Measurements from ENCODE around the gene FADS3. TPM values are rescaled to one million over a fixed set of nuclear protein-coding genes. Genes with fewer than 3 reads are reported as not detected.

The FADS3 gene
- total and polyA plus RNA-seq, 2 donors (not counting 1 experiment from before 2014, with no cell fraction given) = 79.9 to 224 TPM

DNA sequence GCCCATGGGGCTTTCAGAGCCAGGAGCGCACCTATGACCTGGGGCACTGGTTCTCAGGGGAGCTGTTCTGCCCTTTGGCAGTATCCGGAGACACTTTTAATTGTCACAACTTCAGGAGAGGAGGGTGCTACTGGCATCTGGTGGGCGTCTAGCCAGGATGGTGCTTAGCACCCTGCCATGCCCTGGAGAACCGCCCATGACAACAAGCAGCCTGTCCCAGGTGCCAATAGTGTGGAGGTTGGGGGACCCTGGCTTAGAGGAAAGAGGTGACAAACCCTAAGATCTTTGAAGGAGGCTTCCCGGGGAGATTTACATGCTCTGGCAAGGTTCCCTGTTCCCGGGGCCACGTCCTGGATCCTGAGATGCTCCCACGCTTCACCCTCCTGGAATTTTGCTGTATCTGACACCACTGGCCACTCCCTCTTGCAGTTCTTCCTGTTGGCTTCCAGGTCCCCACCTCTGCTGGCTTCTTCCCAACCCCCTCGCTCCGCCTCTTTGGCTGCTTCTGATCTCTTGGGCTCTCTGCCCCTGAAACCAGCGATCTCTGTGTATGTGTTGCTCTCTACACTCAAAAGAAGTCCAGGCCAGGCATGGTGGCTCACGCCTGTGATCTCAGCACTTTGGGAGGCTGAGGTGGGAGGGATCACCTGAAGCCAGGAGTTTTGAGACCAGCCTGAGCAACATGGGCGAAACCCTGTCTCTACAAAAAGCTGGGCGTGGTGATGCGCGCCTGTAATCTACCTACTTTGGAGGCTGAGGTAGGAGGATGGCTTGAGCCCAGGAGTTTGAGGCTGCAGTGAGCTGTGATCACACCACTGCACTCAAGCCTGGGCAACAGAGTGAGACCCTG lies 31.1 kb downstream of the FADS3 start:
- Histone ChIP-seq H4K20me1 (ENCODE audit: control insufficient read depth, extremely low read depth, insufficient read depth, low read length) (no peaks in the 10 kb centered on the region), H2AFZ (ENCODE audit: low read length) (no peak overlapping the region), H3K4me2 (ENCODE audit: extremely low read depth, insufficient read depth, low read length) (no peak overlapping the region), H3K9me3 (ENCODE audit: control insufficient read depth, insufficient read depth, low read depth, low read length) (no peaks in the 10 kb centered on the region), H3K79me2 (ENCODE audit: control insufficient read depth, insufficient read depth, low read length) (no peaks in the 10 kb centered on the region), H3K4me3 (replicated peaks in 1 of 4; ENCODE audit: control extremely low read depth in 1 of 4, insufficient read depth in 1 of 4, low read depth in 3 of 4, low read length in 4 of 4) (no peak overlapping the region), H3K27me3 (ENCODE audit: control insufficient read depth, insufficient read depth, low read length) (no peaks in the 10 kb centered on the region), H3K4me1 (ENCODE audit: control insufficient read depth, extremely low read depth, insufficient read depth, low read length) (no peaks in the 10 kb centered on the region), H3K36me3 (ENCODE audit: control insufficient read depth, insufficient read depth, low read length) (peaks cover 55% of the 10 kb centered on the region), H3K27ac (ENCODE audit: insufficient read depth, low read length) (no peak overlapping the region), H3K9ac (ENCODE audit: insufficient read depth, low read length) (no peak overlapping the region)
- peak; percentile 21 to 38 for DNase-seq (ENCODE audit: low read depth in 2 of 2)
- no peak for TF ChIP-seq EZH2 (IDR thresholded peaks at IDR 0.05; ENCODE audit: low read length, missing control alignments)
- no peak for TF ChIP-seq CTCF (conservative IDR thresholded peaks at IDR 0.05 in 1 of 2, IDR thresholded peaks at IDR 0.05 in 1 of 2; ENCODE audit: low read depth in 1 of 2, low read length in 2 of 2)

GRCh38 chr11:61855939-61856680 lies 35.2 kb downstream of the FADS3 start:
- no peaks in the 10 kb centered on the region for H3K9me3 ChIP-seq (ENCODE audit: control insufficient read depth, insufficient read depth, low read depth, low read length)
- no peaks in the 10 kb centered on the region for H4K20me1 ChIP-seq (ENCODE audit: control insufficient read depth, extremely low read depth, insufficient read depth, low read length)
- DNase-seq (ENCODE audit: low read depth in 2 of 2) = no peak
- TF ChIP-seq EZH2 (IDR thresholded peaks at IDR 0.05; ENCODE audit: low read length, missing control alignments) = no peak
- no peak for TF ChIP-seq CTCF (conservative IDR thresholded peaks at IDR 0.05 in 1 of 2, IDR thresholded peaks at IDR 0.05 in 1 of 2; ENCODE audit: low read depth in 1 of 2, low read length in 2 of 2)
- H3K4me3 ChIP-seq (replicated peaks in 1 of 4; ENCODE audit: control extremely low read depth in 1 of 4, insufficient read depth in 1 of 4, low read depth in 3 of 4, low read length in 4 of 4) = no peak overlapping the region
- no peak overlapping the region for H2AFZ ChIP-seq (ENCODE audit: low read length)
- no peak overlapping the region for H3K27ac ChIP-seq (ENCODE audit: insufficient read depth, low read length)
- no peak overlapping the region for H3K9ac ChIP-seq (ENCODE audit: insufficient read depth, low read length)
- no peaks in the 10 kb centered on the region for H3K79me2 ChIP-seq (ENCODE audit: control insufficient read depth, insufficient read depth, low read length)
- no peak overlapping the region for H3K4me2 ChIP-seq (ENCODE audit: extremely low read depth, insufficient read depth, low read length)
- H3K27me3 ChIP-seq (ENCODE audit: control insufficient read depth, insufficient read depth, low read length) = no peaks in the 10 kb centered on the region
- peaks cover 58% of the 10 kb centered on the region for H3K36me3 ChIP-seq (ENCODE audit: control insufficient read depth, insufficient read depth, low read length)
- H3K4me1 ChIP-seq (ENCODE audit: control insufficient read depth, extremely low read depth, insufficient read depth, low read length) = no peaks in the 10 kb centered on the region

DNA sequence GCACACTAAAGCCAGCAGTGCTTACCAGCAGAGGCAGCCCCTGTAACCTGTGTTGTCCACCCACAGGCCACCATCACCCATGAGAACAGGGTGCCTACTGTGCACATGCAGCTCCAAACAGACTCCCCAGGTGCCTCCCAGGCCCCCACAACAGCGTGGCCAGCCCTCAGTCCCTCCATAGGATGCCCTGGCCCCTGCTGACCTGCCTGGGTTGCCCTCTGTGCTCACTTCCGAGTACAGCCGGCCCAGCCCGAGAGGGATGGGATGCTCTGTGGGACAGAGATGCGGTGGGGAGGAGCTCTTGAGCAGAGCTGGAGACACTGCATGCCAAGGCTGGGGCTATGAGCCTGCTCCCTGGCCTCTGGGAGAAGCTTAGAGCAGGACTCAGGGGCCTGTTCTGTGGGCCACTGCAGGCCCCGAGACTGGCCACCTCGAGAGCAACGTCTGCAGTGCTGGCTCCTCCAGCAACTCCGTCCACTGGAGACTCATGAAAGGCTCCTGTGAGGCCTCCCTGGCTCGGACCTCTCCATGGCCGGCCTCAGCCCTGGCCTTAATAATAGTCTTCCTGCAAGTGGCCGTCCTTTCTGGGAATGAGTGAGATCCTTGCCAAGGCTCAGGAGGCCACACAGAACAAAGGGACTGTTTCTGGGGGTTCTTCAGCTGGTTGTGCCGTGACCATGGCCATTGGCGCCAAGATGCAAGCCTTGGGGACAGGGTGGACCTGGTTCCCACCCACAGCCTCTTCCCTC lies 36.2 kb downstream of the FADS3 start:
- Histone ChIP-seq H3K36me3 (ENCODE audit: control insufficient read depth, insufficient read depth, low read length) (peaks cover 61% of the 10 kb centered on the region), H2AFZ (ENCODE audit: low read length) (no peak overlapping the region), H3K9me3 (ENCODE audit: control insufficient read depth, insufficient read depth, low read depth, low read length) (no peaks in the 10 kb centered on the region), H3K4me3 (replicated peaks in 1 of 4; ENCODE audit: control extremely low read depth in 1 of 4, insufficient read depth in 1 of 4, low read depth in 3 of 4, low read length in 4 of 4) (no peak overlapping the region), H4K20me1 (ENCODE audit: control insufficient read depth, extremely low read depth, insufficient read depth, low read length) (no peaks in the 10 kb centered on the region), H3K27me3 (ENCODE audit: control insufficient read depth, insufficient read depth, low read length) (no peaks in the 10 kb centered on the region), H3K4me2 (ENCODE audit: extremely low read depth, insufficient read depth, low read length) (no peak overlapping the region), H3K4me1 (ENCODE audit: control insufficient read depth, extremely low read depth, insufficient read depth, low read length) (no peaks in the 10 kb centered on the region), H3K9ac (ENCODE audit: insufficient read depth, low read length) (no peak overlapping the region), H3K27ac (ENCODE audit: insufficient read depth, low read length) (no peak overlapping the region), H3K79me2 (ENCODE audit: control insufficient read depth, insufficient read depth, low read length) (no peaks in the 10 kb centered on the region)
- DNase-seq (ENCODE audit: low read depth in 2 of 2) = no peak
- TF ChIP-seq CTCF (conservative IDR thresholded peaks at IDR 0.05 in 1 of 2, IDR thresholded peaks at IDR 0.05 in 1 of 2; ENCODE audit: low read depth in 1 of 2, low read length in 2 of 2) (no peak), EZH2 (IDR thresholded peaks at IDR 0.05; ENCODE audit: low read length, missing control alignments) (no peak)

All from fibroblast of lung (primary cell).